SHP77 treated with DMSO at 0.1 percent for 48 hours (cell line): Measurements from ENCODE around the gene CCDC93.
"Not testable (repeated sequence)": the region's sequence is repeated elsewhere in the genome, so short reads cannot be mapped to it uniquely, and the experiment has no call there.

Experiments
- DNase-seq: peaks from one replicate; lab custom pipeline; 2025; lab: John Stamatoyannopoulos, UW

Gene CCDC93

GRCh38 chr2:118046634-118047210, 32.9 kb upstream of the CCDC93 start:
- DNase-seq = no peak

GRCh38 chr2:118045286-118045685, 31.4 kb upstream of the CCDC93 start:
- DNase-seq = no peak

DNA sequence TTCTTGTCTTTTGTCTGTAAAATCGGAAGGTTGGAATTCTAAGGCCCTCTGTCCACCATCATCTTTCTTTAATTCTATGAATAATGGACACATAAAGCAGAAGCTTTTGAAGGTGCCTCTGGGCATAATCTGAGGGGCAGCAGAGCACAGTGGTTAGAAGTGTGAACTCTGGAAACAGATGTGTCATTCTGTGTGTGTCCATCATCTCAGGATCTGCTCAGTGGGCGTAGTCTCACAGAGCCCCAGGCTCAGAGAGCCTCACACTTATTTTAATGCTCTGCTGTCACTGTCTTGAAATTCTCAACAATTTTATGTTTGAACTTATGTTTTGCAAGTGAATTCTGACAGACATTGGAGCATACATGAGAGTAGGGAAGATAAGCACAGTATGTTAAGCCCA, 31.0 kb upstream of the CCDC93 start:
- no peak for DNase-seq

- DNase-seq = no peak
Measured at GRCh38 chr2:118044103-118044716, 30.3 kb upstream of the CCDC93 start.

DNA sequence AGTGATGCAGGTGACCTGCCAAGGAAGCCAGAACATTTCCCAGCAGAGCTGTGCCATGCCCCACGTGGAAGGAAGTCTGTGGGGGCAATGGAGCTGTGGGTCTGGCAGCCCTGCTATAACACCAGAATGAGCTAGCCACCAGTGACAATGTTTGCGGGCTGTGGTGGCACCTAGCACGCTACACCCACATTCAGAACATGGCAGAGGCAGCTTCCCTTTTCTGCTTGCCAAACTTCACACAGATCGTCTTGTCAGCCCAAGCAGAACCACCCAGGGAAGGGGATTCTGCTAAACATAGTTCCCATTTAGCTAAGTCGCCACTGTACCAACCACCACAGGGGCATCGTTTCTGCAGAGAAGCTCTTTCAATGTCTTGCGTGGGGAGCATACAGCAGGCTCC, 27.0 kb upstream of the CCDC93 start:
- DNase-seq = no peak

DNA sequence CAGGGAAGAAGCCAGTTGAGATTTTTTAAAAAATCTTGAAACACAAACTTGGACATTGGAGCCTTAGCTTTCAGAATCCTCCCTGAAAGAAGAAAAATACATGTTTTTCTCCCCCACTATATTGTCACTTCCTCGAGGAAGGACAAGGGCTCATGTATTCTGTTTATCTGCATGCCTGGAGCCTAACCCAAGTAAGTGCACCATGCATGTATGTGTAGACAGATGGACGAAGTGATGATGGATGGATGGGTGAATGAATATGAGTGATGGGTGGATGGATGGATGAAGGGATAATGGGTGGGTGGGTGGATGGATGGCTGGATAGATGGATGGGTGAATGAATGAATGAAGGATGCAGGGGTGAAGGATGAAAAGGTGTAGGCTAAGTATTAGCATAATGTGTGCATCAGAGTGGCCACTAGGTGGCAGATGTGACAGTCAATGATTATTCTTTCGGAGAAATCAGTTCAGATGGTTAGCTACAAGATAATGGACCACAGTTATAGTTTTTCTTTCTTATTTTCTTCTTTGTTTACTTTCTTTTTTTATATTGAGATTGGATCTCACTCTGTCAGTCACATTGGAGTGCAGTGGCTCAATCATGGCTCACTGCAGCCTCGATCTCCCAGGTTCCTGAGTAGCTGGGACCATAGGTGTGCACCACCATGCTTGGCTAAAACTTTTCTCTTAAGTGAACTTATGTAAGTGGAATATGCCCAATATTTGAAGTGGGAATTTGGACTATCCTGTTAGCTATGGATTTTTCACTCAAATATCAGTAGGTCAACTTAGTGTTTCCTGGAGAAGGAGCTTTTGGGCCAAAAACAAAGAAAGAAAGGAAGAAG, 18.5 kb upstream of the CCDC93 start:
- DNase-seq = peak; percentile 36

DNA sequence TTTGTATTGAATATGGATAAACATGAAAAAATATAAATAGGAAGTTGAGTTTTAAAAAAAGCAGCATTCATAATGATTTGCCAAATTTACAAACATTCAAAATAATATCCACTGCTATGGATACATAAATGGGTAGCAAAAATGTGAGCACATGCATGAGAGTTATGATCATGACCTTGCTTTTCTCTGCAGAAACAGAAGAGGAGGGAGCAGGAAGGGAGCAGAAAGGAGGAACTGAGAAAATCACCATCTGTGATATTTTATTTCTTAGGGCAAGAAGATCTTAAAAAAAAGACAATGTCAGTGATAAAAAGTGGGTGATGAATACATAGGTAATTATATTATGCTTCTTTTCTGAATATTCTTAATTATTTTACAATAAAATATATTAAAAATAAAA, 17.7 kb upstream of the CCDC93 start:
- DNase-seq = no peak

- DNase-seq = no peak
Measured at GRCh38 chr2:118029025-118029424, 15.2 kb upstream of the CCDC93 start.

DNA sequence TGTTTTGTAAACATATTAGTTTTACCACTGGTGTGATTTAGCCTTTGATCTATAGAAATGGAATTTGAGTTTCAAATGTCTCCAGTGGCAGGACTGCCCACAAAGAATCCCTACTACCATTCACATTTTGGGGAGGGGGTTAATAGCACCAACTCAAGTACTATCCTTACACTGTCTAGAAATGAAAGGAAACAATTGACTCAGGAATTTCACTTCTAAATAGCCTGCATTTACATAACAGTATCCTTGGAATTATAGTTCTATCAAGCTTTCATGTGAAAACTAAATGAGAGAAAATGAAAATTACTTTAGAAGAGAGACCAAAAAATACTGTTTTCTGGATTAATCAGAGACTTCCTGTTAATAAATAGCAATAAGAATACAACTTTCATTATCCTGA, 7.5 kb upstream of the CCDC93 start:
- no peak for DNase-seq

- DNase-seq = no peak
Measured at GRCh38 chr2:118019821-118020220, 6.0 kb upstream of the CCDC93 start.

GRCh38 chr2:118016911-118017310, 3.0 kb upstream of the CCDC93 start:
- DNase-seq = no peak

DNA sequence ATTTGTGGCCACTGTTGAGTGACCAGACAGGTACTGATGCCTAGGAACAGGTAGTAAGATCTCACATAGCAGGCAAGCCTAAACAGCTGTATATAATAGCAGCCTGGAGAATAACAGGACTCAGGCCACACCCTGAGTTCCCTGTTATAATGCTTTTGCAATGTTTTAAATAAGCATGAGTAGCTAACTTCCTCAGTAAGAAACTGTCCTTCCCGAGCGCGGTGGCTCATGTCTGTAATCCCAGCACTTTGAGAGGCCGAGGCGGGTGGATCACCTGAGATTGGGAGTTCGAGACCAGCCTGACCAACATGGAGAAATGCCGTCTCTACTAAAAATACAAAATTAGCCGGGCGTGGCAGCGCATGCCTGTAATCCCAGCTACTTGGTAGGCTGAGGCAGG, 1.9 kb upstream of the CCDC93 start:
- not testable (repeated sequence) for DNase-seq

- no peak for DNase-seq
Measured at GRCh38 chr2:118014492-118014824, 588 bp upstream of the CCDC93 start.

- DNase-seq = no peak
Measured at GRCh38 chr2:118013221-118013723, 598 bp downstream of the CCDC93 start.

DNA sequence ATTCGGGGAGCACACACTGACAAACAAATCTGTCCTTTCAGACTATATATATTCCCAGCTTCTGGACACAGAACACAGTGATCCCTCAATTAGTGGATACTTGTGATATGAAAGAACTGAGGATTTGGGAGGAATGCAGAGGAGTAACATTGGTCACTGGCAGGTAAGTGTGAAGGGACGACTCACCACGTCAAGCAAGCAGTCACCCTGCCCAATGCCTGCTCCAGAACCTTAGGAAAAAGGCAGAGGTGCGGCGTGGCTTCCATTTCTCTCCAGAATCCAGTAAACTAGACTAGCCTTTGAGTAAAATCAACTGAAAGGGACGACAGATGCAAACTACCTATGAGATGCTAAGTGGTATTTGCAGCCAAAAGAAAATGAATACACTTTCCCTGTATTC, 1.1 kb downstream of the CCDC93 start:
- DNase-seq = no peak

DNA sequence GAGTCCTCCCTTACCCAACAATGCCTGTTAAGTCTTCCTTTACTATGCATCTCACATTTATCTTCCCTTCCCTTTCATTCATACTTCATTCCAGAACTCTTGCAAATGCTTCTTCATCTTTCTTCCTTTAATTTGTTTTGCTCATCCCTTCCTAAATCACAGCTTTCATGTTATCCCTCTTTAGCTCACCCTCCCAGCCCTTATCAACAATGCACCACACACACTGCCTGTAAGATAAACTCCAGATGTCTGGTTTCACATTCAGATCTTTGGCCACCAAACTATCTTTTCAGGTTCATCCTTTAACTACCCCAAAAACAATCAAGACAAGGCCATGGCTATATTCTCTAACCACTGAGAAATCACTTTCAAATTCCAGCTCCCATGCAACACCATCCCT, 3.4 kb downstream of the CCDC93 start:
- DNase-seq = no peak

DNA sequence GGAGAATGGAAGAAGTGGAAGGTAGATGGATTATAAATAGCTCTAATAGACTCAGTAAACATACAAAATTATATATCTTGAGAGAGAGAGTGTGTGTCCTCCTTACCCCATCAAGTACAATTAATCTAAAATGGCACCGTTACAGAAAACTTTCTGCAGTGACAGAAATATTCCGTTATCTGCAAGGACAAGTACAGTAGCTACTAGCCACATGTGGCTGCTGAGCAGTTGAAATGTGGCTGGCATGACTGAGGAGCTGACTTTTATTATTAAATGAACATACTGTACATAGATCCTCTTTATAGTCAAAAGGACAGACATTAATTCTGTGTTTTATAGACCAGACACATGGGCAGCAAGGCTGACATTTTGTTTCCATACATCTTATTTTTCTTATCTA, 7.0 kb downstream of the CCDC93 start:
- no peak for DNase-seq

DNA sequence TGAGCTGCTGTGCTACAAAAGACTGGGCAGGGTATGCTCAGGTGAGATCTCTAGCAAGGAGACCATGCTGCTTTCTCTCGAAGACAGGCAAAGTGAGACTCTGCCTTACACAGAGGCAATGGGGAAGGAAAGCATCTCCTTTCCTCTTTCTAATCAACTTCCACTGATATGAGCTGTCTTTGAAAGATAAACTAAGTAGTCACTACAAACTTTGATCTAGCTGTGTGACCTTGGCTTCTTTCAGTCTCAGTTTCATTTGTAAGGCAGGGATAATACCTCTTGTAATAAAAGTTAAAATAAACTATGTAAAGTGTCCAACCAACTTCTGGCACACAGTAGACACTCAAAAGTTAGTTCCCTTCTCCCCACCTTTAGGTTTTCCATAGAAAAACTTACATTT, 7.5 kb downstream of the CCDC93 start:
- no peak for DNase-seq

DNA sequence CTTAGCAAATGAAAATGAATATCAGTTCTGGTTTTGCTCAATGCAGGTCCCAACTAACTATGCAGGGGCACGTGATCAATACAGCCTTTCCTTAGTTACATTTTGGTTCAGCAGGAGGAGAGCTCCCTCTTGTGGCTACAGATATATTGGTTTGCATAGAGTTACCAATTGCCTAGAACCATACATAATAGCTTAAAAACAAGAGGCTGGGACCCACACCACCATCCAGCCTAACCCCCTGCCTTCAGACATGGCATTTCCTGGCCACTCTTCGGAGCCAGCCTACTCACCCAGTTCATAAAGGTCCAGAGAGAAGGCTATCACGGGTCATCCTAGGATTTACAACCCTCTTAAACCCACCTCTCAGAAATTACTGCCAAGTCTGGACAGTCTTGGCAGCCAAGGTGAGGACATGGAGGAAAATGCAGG, 10.5 kb downstream of the CCDC93 start:
- peak; percentile 41 for DNase-seq

- DNase-seq = no peak
Measured at GRCh38 chr2:118000041-118000440, 13.8 kb downstream of the CCDC93 start.

DNA sequence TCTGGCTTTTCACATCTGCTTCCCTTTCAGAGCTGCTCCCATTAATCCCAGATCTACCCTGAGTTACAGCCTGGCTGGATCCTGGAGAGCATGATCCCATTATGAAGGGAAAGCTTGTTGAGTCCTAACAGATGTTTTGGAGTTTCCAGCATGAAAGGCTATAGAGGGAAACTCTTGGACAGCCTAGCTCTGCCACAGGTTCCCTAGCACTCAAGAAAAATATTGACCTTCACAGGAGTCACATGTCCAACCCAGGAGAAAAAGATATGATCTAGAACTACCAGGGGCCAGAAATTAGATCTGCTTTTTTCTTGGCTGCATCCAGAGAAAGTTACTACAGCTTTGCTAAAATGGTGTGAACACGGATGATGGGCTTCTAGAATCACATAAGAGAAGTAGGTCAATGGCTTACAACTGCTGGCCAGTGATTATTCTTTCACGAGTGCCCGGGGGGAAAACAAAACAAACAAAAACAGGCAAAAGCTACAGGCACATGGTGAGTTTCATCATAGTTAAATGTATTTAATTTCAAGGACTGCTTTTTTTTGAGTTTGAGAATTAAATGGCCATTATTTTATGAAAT, 15.9 kb downstream of the CCDC93 start:
- DNase-seq = no peak

DNA sequence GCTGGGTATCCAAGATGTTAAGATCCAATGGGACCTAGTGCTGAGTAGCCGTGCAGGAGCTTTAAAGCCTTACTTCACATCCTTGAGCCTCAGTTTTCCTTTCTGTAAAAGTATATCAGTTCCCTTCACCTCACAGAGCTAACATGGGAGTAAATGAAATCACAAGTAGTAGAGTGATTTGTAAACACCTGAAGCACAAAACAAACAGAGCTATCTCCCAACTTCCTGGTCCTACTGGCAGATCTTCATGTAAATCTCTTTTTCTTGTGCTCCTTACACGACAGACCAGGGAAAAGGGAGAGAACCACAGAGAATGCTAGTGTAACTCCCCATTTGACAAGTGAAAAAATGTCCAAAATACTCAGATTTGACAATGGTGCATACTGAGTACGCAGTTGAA, 17.3 kb downstream of the CCDC93 start:
- no peak for DNase-seq

- DNase-seq = no peak
Measured at GRCh38 chr2:117994729-117995128, 19.1 kb downstream of the CCDC93 start.
